KMS-11 (cell line): Measurements from ENCODE around the gene TSPAN7.

Source experiments
- H2AFZ ChIP-seq: fragments of 200-600 bp; sonication (generic); 2 replicates; pipeline ENCODE4 v1.6.1; 2016; ENCODE audit warnings: antibody characterized with exemption, mixed run types, low read depth
- H3K27ac ChIP-seq: fragments of 200-600 bp; sonication (generic); 2 replicates; pipeline ENCODE4 v1.6.1; 2016; ENCODE audit warnings: mild to moderate bottlenecking, mixed run types
- H3K27me3 ChIP-seq: fragments of 200-600 bp; sonication (generic); 2 replicates; pipeline ENCODE4 v1.6.1; 2017; ENCODE audit warnings: mild to moderate bottlenecking, low read depth, mixed run types, moderate library complexity; ENCODE audit not compliant: insufficient read depth
- H3K36me3 ChIP-seq: fragments of 200-600 bp; sonication (generic); 2 replicates; pipeline ENCODE4 v1.6.1; 2017; ENCODE audit warnings: mild to moderate bottlenecking, mixed run types; ENCODE audit not compliant: insufficient read depth
- H3K4me1 ChIP-seq: fragments of 200-600 bp; sonication (generic); 2 replicates; pipeline ENCODE4 v1.6.1; 2016; ENCODE audit warnings: mild to moderate bottlenecking, low read depth, mixed run types; ENCODE audit not compliant: poor library complexity, severe bottlenecking
- H3K4me2 ChIP-seq: fragments of 200-600 bp; sonication (generic); 2 replicates; pipeline ENCODE4 v1.7.0; 2016; ENCODE audit warnings: mild to moderate bottlenecking, mixed run types
- H3K4me3 ChIP-seq: fragments of 200-600 bp; sonication (generic); IDR thresholded peaks from 2 replicates; pipeline ENCODE4 v1.6.1; 2017; ENCODE audit warnings: low read depth, low read length, mixed read lengths; ENCODE audit not compliant: insufficient read depth
- H3K79me2 ChIP-seq: fragments of 200-600 bp; sonication (generic); 2 replicates; pipeline ENCODE4 v1.6.1; 2016; ENCODE audit warnings: low read depth, mixed run types; ENCODE audit not compliant: insufficient read depth
- H3K9ac ChIP-seq: fragments of 200-600 bp; sonication (generic); 2 replicates; pipeline ENCODE4 v1.6.1; 2016; ENCODE audit warnings: mild to moderate bottlenecking, mixed run types
- H4K20me1 ChIP-seq: fragments of 200-600 bp; sonication (generic); 2 replicates; pipeline ENCODE4 v1.6.1; 2016; ENCODE audit warnings: mild to moderate bottlenecking, mixed run types; ENCODE audit not compliant: insufficient read depth
- TF ChIP-seq, protein P1 (sequence below): fragments of 200-600 bp; sonication (generic); conservative IDR thresholded peaks from 2 replicates; pipeline ENCODE4 v1.6.1; 2017; ENCODE audit warnings: low read depth, mild to moderate bottlenecking, antibody characterized with exemption, low read length, moderate library complexity, mixed read lengths

TSPAN7 gene

DNA sequence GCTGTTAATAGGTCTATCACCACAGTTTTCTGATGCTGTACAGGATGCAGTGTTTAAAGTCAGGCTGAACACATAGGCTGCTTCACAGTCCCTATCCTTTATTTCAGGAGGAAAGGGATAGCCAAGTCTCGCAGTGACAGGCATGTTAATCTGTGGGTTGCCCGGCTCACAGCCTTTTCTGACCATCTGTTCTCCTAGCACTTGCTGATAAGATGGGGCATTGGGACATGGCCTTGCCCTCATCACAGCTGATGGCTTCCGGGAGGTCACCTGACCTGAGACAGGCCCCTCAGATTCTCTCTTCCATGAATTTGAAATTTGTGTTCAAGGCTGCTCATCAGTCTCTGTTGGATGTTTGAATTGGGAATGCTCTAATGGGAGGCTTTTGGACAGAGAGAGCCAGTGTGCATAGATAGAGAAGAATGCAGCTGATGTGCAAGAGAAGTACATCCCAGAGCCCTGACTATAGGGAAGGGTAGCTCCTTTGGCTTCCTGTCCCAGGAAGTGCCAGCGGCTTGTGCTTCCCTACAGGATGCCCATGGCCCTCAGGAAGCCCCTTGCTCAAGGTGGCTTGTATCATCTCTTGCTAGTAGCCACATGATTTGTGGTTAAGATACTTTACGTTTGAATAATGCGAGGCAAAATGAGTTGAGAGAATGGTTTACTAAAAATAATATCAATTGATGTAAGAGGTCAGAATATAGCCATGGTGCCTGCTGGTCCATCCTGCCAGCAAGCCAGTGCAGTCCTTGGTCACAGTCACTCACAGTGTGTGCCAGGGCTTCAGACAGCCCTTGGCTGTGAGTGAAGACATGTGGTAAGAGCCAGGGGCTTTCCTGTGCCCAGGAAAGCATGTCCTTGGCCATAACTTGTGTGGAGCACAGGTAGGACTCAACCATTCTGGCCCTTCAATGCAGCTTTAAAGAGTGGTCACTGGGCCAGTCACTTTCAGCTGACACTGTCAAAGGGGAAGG is 88.6 kb downstream of the TSPAN7 start:
- H2AFZ ChIP-seq = no peak overlapping the region
- H3K9ac ChIP-seq = no peak overlapping the region
- TF ChIP-seq, protein P1, sequence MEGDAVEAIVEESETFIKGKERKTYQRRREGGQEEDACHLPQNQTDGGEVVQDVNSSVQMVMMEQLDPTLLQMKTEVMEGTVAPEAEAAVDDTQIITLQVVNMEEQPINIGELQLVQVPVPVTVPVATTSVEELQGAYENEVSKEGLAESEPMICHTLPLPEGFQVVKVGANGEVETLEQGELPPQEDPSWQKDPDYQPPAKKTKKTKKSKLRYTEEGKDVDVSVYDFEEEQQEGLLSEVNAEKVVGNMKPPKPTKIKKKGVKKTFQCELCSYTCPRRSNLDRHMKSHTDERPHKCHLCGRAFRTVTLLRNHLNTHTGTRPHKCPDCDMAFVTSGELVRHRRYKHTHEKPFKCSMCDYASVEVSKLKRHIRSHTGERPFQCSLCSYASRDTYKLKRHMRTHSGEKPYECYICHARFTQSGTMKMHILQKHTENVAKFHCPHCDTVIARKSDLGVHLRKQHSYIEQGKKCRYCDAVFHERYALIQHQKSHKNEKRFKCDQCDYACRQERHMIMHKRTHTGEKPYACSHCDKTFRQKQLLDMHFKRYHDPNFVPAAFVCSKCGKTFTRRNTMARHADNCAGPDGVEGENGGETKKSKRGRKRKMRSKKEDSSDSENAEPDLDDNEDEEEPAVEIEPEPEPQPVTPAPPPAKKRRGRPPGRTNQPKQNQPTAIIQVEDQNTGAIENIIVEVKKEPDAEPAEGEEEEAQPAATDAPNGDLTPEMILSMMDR = no peak
- H3K4me1 ChIP-seq = peaks cover 23% of the 10 kb centered on the region
- no peaks in the 10 kb centered on the region for H3K27me3 ChIP-seq
- H3K27ac ChIP-seq = no peak overlapping the region
- no peaks in the 10 kb centered on the region for H3K79me2 ChIP-seq
- no peaks in the 10 kb centered on the region for H3K36me3 ChIP-seq
- no peak overlapping the region for H3K4me3 ChIP-seq
- H4K20me1 ChIP-seq = no peaks in the 10 kb centered on the region
- H3K4me2 ChIP-seq = no peak overlapping the region

DNA sequence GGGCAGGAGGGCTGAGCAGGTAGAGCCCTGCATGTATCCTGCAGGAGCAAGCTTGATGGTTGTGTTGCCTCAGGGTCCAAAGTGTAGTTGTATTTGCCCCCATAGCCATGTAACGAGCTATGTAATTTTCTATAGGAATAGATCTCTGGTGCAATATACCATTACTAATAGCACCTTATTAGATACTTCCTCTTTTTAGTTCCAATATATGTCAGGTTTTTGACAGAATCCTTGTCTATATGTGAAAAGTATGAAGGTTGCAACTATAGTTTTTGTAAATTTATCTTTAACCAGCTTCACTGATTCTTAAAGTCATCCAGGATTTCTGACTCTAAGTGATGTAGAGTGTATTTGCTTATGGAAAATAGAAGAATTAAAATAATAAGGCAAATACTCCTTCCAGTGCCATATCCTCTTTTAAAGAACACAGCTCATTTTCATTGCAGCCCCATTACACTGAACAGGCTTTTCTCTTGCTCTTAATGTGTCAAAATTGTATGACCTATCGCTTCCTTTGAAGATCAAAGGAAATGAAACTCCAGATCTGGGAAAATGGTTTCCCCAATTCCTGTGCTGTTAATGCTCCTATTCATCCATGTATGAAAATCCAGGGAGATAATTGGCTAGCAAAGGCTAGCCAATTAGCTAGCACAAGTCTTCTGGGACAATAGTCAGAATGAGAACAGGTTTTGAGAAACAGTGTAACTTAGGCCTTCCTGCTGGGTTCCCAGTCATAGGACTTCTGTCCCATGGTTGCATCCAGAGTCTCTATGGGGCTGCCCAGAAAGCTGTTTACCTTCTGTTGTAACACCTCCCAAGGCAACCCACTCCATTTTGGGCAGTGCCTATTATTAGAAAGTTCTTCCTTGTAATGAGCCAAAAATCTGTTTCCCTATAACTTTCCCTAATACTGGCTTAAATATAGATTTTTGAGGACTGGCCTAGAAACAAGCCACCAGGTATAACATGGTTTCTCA is 90.6 kb downstream of the TSPAN7 start:
- Histone ChIP-seq H3K36me3 (no peaks in the 10 kb centered on the region), H2AFZ (no peak overlapping the region), H3K79me2 (no peaks in the 10 kb centered on the region), H4K20me1 (no peaks in the 10 kb centered on the region), H3K27me3 (no peaks in the 10 kb centered on the region), H3K4me1 (peaks cover 23% of the 10 kb centered on the region), H3K4me3 (no peak overlapping the region), H3K9ac (no peak overlapping the region), H3K27ac (no peak overlapping the region), H3K4me2 (no peak overlapping the region)
- TF ChIP-seq, protein P1 = no peak

DNA sequence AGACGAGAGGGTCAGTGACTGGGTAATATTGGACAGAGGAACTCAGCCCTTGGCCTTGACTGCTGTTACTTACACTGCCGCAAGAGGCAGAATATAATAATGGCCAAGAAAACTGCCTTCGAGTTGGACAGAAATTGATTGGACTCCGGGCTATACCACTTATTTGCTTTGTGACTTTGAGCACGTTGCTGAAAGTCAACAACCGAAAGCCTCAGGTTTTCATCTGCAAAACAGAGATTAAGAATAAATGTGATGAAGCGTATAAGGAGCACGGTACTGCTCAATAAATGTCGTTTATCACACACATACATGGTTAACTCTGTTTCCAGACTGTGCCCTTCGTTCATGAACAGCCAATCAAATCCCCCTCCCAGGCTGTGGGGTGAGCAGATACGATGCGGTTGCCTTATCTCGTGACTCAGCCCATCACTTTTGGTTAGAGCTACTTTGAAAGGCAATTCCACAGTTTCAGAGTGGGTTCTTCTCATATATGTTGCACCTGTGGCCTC is 91.6 kb downstream of the TSPAN7 start:
- H3K27ac ChIP-seq = no peak overlapping the region
- H3K79me2 ChIP-seq = no peaks in the 10 kb centered on the region
- TF ChIP-seq, protein P1 = no peak
- no peaks in the 10 kb centered on the region for H3K27me3 ChIP-seq
- H3K36me3 ChIP-seq = no peaks in the 10 kb centered on the region
- no peak overlapping the region for H3K4me3 ChIP-seq
- peaks cover 20% of the 10 kb centered on the region for H3K4me1 ChIP-seq
- H3K9ac ChIP-seq = no peak overlapping the region
- H2AFZ ChIP-seq = no peak overlapping the region
- no peaks in the 10 kb centered on the region for H4K20me1 ChIP-seq
- H3K4me2 ChIP-seq = no peak overlapping the region

DNA sequence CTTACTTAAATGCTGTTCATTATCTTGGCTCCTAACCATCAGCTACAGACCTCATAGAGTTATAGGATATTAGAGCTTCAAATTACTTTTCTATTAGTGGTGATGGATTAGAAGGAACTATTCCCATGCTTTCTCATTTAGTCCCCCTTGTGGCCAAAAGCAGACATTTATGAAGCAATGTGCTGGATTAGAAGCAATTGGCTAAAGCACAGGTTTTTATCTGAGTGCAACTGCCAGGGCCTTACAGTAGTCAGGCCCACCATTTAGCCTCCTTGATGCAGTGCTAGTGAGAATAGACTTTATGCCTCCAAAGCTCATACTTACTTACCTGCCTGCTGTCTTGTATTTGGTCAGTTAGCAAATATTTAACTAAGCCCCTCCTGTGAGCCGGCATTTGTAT is 93.0 kb downstream of the TSPAN7 start:
- H3K79me2 ChIP-seq = no peaks in the 10 kb centered on the region
- H3K4me1 ChIP-seq = peaks cover 20% of the 10 kb centered on the region
- TF ChIP-seq, protein P1 = peak; percentile 55
- H3K36me3 ChIP-seq = no peaks in the 10 kb centered on the region
- no peak overlapping the region for H3K4me3 ChIP-seq
- no peak overlapping the region for H3K27ac ChIP-seq
- no peak overlapping the region for H3K4me2 ChIP-seq
- no peak overlapping the region for H3K9ac ChIP-seq
- H2AFZ ChIP-seq = no peak overlapping the region
- no peaks in the 10 kb centered on the region for H4K20me1 ChIP-seq
- no peaks in the 10 kb centered on the region for H3K27me3 ChIP-seq
